Spleen (tissue), 11 donors: ENCODE results near the gene CDC25A. TPM values are rescaled to one million over a fixed set of nuclear protein-coding genes. Genes with fewer than 3 reads are reported as not detected.

Experiments
- DNase-seq: peaks from one replicate; pipeline ENCODE4 v3.0.0-alpha.2; 2020
- H3K27ac ChIP-seq, 8 donors: fragments of 200-600 bp; sonication (generic) in 7 of 8; 1 replicate in 4 of 8; 2 replicates in 4 of 8; pipeline versions ENCODE4 v1.5.0 to v1.8.0; 2016 to 2021; ENCODE audit warnings: inconsistent platforms in 4 of 8, mild to moderate bottlenecking in 4 of 8, moderate library complexity in 1 of 8
- H3K27me3 ChIP-seq, 7 donors: fragments of 200-600 bp; sonication (generic) in 6 of 7; replicated peaks in 1 of 7; 1 replicate in 4 of 7; 2 replicates in 3 of 7; pipeline versions ENCODE4 v1.5.0 to v1.8.0; 2016 to 2021; ENCODE audit warnings: inconsistent platforms in 3 of 7, mild to moderate bottlenecking in 1 of 7
- H3K36me3 ChIP-seq, 6 donors: fragments of 200-600 bp; sonication (generic) in 5 of 6; 1 replicate in 4 of 6; 2 replicates in 2 of 6; pipeline versions ENCODE4 v1.5.0 to v1.8.0; 2016 to 2021; ENCODE audit warnings: inconsistent platforms in 2 of 6
- H3K4me1 ChIP-seq, 6 donors: fragments of 200-600 bp; sonication (generic) in 5 of 6; 1 replicate in 3 of 6; 2 replicates in 3 of 6; pipeline versions ENCODE4 v1.5.0 to v1.8.0; 2016 to 2021; ENCODE audit warnings: inconsistent platforms in 3 of 6
- H3K4me3 ChIP-seq, 8 donors: fragments of 200-600 bp; sonication (generic) in 7 of 8; 1 replicate in 4 of 8; 2 replicates in 4 of 8; pipeline versions ENCODE4 v1.5.0 to v1.8.0; 2016 to 2021; ENCODE audit warnings: inconsistent platforms in 4 of 8, mild to moderate bottlenecking in 4 of 8, moderate library complexity in 2 of 8
- H3K9me3 ChIP-seq, 8 donors: fragments of 200-600 bp; sonication (generic) in 7 of 8; 1 replicate in 4 of 8; 2 replicates in 4 of 8; pipeline versions ENCODE4 v1.5.0 to v1.8.0; 2016 to 2021; ENCODE audit warnings: inconsistent platforms in 4 of 8
- POLR2A ChIP-seq, 3 donors: fragments of 450-650 bp; IDR thresholded peaks; one replicate each; pipeline ENCODE4 v1.5.1; 2017; ENCODE audit warnings: antibody characterized with exemption in 3 of 3, mild to moderate bottlenecking in 1 of 3
- POLR2AphosphoS5 ChIP-seq, 3 donors: sonication (generic); formaldehyde crosslinking; IDR thresholded peaks; one replicate each; pipeline ENCODE4 v1.5.1; 2017; ENCODE audit warnings: antibody characterized with exemption in 3 of 3
- WGBS, 5 donors: extraction: QIAGEN DNeasy Blood & Tissue Kit in 3 of 5; methylation state at CpG; one replicate each; pipeline versions ENCODE4 v1.1.5 to v1.1.7; 2013 to 2018; 5-methylcytosine and 5-hydroxymethylcytosine counted together
- intact Hi-C: fragments of 100-400 bp; cut with DNase I; formaldehyde crosslinking; loops from one replicate; pipeline ENCODE4 v1.15.0; 2023; ENCODE audit warnings: low total_unique reads
- polyA plus RNA-seq, 3 donors: library from polyadenylated mRNA; stranded (reverse); fragments of 200-250 nt; gene quantifications; one replicate each; pipeline ENCODE4 v1.2.1, GENCODE V29; 2013
- total RNA-seq, 7 donors: library from RNA; depleted of rRNA in 3 of 7; stranded (reverse); fragments of >200 nt in 3 of 7; fragmentation: NEBNext Ultra II Directional in 4 of 7; extraction: Animal tissue kit (Norgen Biotek cat#: 25700) in 4 of 7; gene quantifications; one replicate each; pipeline versions ENCODE4 v1.1.0 to v1.2.1, GENCODE V29; 2016 to 2021
- TF ChIP-seq, protein P1 (sequence below), 11 experiments: fragments of 200-600 bp in 7 of 11; fragments of 450-650 bp in 4 of 11; sonication (generic) in 4 of 11; IDR thresholded peaks in 8 of 11; conservative IDR thresholded peaks in 3 of 11; 1 replicate in 7 of 11; 2 replicates in 4 of 11; pipeline versions ENCODE4 v1.4.0 to v1.8.0; 2016 to 2021; ENCODE audit warnings: antibody characterized with exemption in 11 of 11, inconsistent platforms in 4 of 11, mild to moderate bottlenecking in 1 of 11
- donor health status: healthy with polysubstance abuse.
- donor health status: DM: no; HTN: no; CAD: no; lungs with moderate emphysema.
- donor health status: DM: no; HTN: no; CAD: no.
- donor health status: Bipolar disorder and iron deficiency.
- donor health status: healthy.
- donor health status: DM: no; HTN: no; CAD: no.
- donor health status: DM: yes; HTN: yes; CAD: no.

The CDC25A gene
- total and polyA plus RNA-seq, 10 donors: 0.65 to 8.1 (median 2.8) TPM

DNA sequence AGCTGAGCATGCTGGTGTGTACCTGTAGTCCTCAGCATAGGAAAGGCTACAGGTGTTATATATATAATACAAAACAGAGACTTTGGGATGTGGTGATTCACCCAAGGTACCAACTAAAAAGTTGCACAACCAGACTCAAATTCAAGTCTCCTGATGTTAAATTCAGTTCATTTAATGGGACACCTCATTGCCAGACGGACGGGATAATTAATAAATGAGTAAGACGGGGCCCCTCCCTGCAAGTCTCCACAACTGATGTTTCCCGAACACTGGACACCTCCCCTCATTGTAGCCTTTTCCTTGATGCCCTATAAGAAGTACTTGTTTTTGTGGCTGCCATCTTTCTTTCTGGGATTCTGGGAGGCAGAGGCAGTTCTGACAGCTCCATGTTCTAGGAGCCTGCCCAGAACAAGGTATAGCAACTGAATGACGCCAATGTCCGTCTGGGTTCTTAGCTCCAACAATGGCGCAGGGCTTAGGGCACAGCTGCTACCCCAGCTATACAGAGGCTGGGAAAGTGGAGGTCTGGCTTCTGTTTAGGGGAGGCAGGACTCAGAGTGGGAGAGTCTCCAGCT lies 50.7 kb downstream of the CDC25A start:
- intact Hi-C loops: no loop called here
- no peak for DNase-seq
- H3K27ac ChIP-seq: no peak overlapping the region
- TF ChIP-seq, protein P1, sequence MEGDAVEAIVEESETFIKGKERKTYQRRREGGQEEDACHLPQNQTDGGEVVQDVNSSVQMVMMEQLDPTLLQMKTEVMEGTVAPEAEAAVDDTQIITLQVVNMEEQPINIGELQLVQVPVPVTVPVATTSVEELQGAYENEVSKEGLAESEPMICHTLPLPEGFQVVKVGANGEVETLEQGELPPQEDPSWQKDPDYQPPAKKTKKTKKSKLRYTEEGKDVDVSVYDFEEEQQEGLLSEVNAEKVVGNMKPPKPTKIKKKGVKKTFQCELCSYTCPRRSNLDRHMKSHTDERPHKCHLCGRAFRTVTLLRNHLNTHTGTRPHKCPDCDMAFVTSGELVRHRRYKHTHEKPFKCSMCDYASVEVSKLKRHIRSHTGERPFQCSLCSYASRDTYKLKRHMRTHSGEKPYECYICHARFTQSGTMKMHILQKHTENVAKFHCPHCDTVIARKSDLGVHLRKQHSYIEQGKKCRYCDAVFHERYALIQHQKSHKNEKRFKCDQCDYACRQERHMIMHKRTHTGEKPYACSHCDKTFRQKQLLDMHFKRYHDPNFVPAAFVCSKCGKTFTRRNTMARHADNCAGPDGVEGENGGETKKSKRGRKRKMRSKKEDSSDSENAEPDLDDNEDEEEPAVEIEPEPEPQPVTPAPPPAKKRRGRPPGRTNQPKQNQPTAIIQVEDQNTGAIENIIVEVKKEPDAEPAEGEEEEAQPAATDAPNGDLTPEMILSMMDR (IDR thresholded peaks at IDR 0.05 in 8 of 11, conservative IDR thresholded peaks at IDR 0.05 in 3 of 11): no peak
- no peak for TF ChIP-seq POLR2A (IDR thresholded peaks at IDR 0.05)
- no peak for TF ChIP-seq POLR2AphosphoS5 (IDR thresholded peaks at IDR 0.05)
- WGBS, 5 donors: 78 to 97% (median 82%) methylated on average over 7 of the region's 7 CpGs
- H3K4me3 ChIP-seq: no peak overlapping the region
- H3K4me1 ChIP-seq: peaks cover 0 to 30% (median 17%) of the 10 kb centered on the region in 6 donors
- H3K27me3 ChIP-seq: no peaks in the 10 kb centered on the region
- no peaks in the 10 kb centered on the region for H3K9me3 ChIP-seq
- no peaks in the 10 kb centered on the region for H3K36me3 ChIP-seq

DNA sequence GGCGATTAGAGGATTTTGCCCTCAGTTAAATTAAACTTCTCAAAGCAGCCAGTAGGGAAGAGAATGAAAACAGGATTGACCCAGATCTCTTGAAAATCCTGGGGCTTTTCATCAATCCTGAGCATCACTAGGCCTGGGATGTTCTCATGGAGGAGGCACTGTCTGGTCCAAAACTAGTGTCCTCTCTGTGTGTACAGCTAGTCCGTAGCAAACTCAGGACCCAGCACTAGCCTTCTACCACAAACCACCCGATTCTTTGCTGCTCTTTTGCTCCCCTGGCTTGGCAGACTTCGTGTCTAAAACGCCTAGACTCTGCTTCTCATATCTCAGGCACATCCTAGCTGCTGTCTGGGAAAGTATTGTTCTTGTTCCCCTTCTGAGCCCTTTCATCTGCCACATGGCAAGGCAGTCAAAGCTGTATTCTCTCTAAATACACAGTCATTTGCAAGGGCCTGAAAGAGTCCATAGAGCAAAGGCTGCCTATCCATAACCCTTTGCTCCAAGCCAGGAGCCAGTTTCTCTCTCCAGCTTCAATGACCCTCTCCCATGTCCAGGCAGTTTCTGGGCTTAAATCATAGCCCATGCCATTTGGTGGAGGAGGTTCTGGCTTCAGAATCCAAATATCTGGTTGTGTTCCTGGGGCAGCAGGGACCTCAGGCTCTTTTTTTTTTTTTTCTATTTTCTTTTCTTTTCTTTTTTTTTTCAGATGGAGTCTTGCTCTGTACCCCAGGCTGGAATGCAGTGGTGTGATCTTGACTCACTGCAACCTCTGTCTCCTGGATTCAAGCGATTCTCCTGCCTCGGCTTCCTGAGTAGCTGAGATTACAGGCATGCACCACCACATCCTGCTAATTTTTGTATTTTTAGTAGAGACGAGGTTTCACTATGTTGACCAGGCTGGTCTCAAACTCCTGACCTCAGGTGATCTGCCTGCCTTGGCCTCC lies 52.4 kb downstream of the CDC25A start:
- no peak overlapping the region for H3K4me3 ChIP-seq
- H3K4me1 ChIP-seq: peaks cover 0 to 20% (median 12%) of the 10 kb centered on the region in 6 donors
- no peaks in the 10 kb centered on the region for H3K36me3 ChIP-seq
- no peaks in the 10 kb centered on the region for H3K9me3 ChIP-seq
- no peak overlapping the region for H3K27ac ChIP-seq
- DNase-seq: no peak
- TF ChIP-seq POLR2AphosphoS5 (IDR thresholded peaks at IDR 0.05) (no peak), POLR2A (IDR thresholded peaks at IDR 0.05) (no peak)
- TF ChIP-seq, protein P1 (IDR thresholded peaks at IDR 0.05 in 8 of 11, conservative IDR thresholded peaks at IDR 0.05 in 3 of 11): no peak
- WGBS, 5 donors: 67 to 78% (median 71%) methylated on average over 8 of the region's 8 CpGs
- no peaks in the 10 kb centered on the region for H3K27me3 ChIP-seq
- intact Hi-C loops: no loop called here

DNA sequence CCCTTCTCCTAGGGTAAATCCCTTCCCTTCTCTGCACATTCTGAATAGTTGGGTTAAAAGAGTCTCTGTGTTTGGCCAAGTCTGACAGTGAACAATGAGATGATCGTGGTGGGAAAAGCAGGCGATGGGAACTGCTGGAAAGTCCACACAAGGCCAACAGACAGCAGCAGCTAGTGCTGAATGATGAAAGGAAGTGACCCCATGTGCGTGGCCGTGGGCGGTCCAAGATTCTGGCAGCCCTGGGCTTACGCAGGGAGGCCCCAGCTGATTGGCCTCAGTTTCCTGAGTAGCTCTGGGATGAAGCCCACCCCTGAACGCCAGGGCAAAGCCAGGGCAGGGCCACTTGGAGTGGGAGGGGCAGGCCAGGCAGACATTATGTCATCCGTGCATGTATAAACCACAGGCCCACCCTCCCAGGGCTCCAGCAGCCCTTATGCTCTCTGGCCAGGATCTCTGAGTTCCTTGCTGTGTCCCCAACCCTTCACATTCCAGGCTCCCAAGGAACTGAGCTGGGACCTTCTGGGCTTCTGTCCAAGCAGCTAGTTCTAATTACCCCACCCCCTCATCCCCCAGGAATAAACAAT lies 57.8 kb downstream of the CDC25A start:
- 38 to 69% (median 47%) methylated on average over 7 to 8 of the region's 8 CpGs for WGBS, 5 donors
- DNase-seq: peak; percentile 76
- intact Hi-C loops: no loop called here
- Histone ChIP-seq H3K27ac (peak overlapping the region; percentile 42 to 83 (median 76)), H3K4me1 (peaks cover 0 to 16% (median 6%) of the 10 kb centered on the region in 6 donors), H3K4me3 (no peak overlapping the region), H3K36me3 (no peaks in the 10 kb centered on the region), H3K27me3 (no peaks in the 10 kb centered on the region), H3K9me3 (no peaks in the 10 kb centered on the region)
- TF ChIP-seq POLR2AphosphoS5 (IDR thresholded peaks at IDR 0.05) (peak; percentile 68 to 82 (median 78)), POLR2A (IDR thresholded peaks at IDR 0.05) (no peak)

DNA sequence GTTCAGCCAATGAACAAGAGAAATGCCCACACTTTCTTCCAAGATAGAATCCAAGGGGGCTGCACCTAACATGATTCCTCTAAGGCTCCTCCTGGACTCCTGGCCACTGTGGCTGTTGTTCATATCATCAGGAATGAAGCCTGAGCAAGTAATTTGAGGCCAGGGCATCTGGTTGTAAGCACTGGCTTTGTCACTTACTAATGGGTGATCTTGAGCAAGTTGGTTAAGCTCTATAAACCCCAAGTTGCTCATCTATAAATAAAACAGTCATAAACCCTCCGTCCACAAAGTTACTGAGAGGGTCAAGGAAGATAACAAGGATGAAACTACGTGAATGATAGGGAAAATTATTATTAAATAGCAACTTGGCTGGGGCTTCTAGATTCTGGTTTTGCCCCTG lies 58.3 kb downstream of the CDC25A start:
- no peaks in the 10 kb centered on the region for H3K36me3 ChIP-seq
- intact Hi-C loops: no loop called here
- 42 to 78% (median 56%) methylated on average over 2 of the region's 2 CpGs for WGBS, 5 donors
- peak overlapping the region in 7 of 8 donors; percentile 61 to 83 (median 76) for H3K27ac ChIP-seq
- H3K4me1 ChIP-seq: peaks cover 0 to 16% (median 6%) of the 10 kb centered on the region in 6 donors
- TF ChIP-seq POLR2AphosphoS5 (IDR thresholded peaks at IDR 0.05) (no peak), POLR2A (IDR thresholded peaks at IDR 0.05) (no peak)
- TF ChIP-seq, protein P1 (IDR thresholded peaks at IDR 0.05 in 8 of 11, conservative IDR thresholded peaks at IDR 0.05 in 3 of 11): no peak
- no peak for DNase-seq
- H3K9me3 ChIP-seq: no peaks in the 10 kb centered on the region
- H3K27me3 ChIP-seq: no peaks in the 10 kb centered on the region
- no peak overlapping the region for H3K4me3 ChIP-seq
